Upper lobe of right lung (tissue), 1 donor: ENCODE measurements around the gene GABRA5. TPM values are rescaled to one million over a fixed set of nuclear protein-coding genes. Genes with fewer than 3 reads are reported as not detected.
A peak's percentile ranks its signal among the peaks of the same experiment; 100 is the strongest.
"Not testable (repeated sequence)": the region's sequence is repeated elsewhere in the genome, so short reads cannot be mapped to it uniquely, and the experiment has no call there.

Source experiments
- ATAC-seq: fragments of 200-7000 bp; cut with Tn5 transposase; one replicate; pipeline ENCODE4 v1.9.1; 2020; ENCODE audit warnings: mild to moderate bottlenecking, moderate library complexity
- DNase-seq: peaks from one replicate; pipeline ENCODE4 v3.0.0-alpha.2; 2020
- H3K27ac ChIP-seq: fragments of 200-600 bp; one replicate; pipeline ENCODE4 v1.8.0; 2022
- H3K27me3 ChIP-seq: fragments of 200-600 bp; one replicate; pipeline ENCODE4 v1.8.0; 2022; ENCODE audit warnings: mild to moderate bottlenecking
- H3K36me3 ChIP-seq: fragments of 200-600 bp; one replicate; pipeline ENCODE4 v1.8.0; 2022
- H3K4me1 ChIP-seq: fragments of 200-600 bp; one replicate; pipeline ENCODE4 v1.8.0; 2022
- H3K4me3 ChIP-seq: fragments of 200-600 bp; one replicate; pipeline ENCODE4 v1.8.0; 2022; ENCODE audit warnings: mild to moderate bottlenecking
- H3K9me3 ChIP-seq: fragments of 200-600 bp; one replicate; pipeline ENCODE4 v1.8.0; 2022
- CTCF ChIP-seq: fragments of 200-600 bp; IDR thresholded peaks from one replicate; pipeline ENCODE4 v1.8.0; 2022; ENCODE audit warnings: antibody characterized with exemption
- intact Hi-C: fragments of 100-400 bp; cut with DNase I; formaldehyde crosslinking; loops from one replicate; pipeline ENCODE4 v1.11.0; 2022
- long read RNA-seq: library from polyadenylated mRNA; unstranded; transcript quantifications from one replicate; pipeline ENCODE4 v2.0.0, GENCODE V29; 2021
- total RNA-seq: library from RNA; stranded (reverse); fragmentation: NEBNext Ultra II Directional; extraction: Animal tissue kit (Norgen Biotek cat#: 25700); gene quantifications from one replicate; pipeline ENCODE4 v1.2.1, GENCODE V29; 2021
- donor health status: DM: no; HTN: yes; CAD: no; lungs with severe emphysema.

GABRA5 gene
- total RNA-seq: not detected
- long read RNA-seq: 0 reads

- H3K4me1 ChIP-seq: no peaks in the 10 kb centered on the region
- no peak for TF ChIP-seq CTCF
- H3K27me3 ChIP-seq: peaks cover 55% of the 10 kb centered on the region
- intact Hi-C loops: no loop called here
- H3K4me3 ChIP-seq: no peak within 1 kb of the TSS
- H3K9me3 ChIP-seq: no peaks in the 10 kb centered on the region
- no peak for ATAC-seq
- H3K27ac ChIP-seq: no peak within 1 kb of the TSS
- no peak for DNase-seq
- H3K36me3 ChIP-seq: no peaks in the 10 kb centered on the region
Measured at GRCh38 chr15:26866298-26867199, at the start of gene GABRA5. Gene GABRA5 (plus strand): TSS chr15:26867062. CDS start chr15:26869249, 2,187 bp downstream.

GRCh38 chr15:26831191-26831590 is 35.7 kb upstream of the GABRA5 start:
- intact Hi-C loops, H3K27ac ChIP-seq, DNase-seq, H3K4me1 ChIP-seq, H3K4me3 ChIP-seq, ATAC-seq, H3K36me3 ChIP-seq, H3K9me3 ChIP-seq, H3K27me3 ChIP-seq: not testable (repeated sequence)

DNA sequence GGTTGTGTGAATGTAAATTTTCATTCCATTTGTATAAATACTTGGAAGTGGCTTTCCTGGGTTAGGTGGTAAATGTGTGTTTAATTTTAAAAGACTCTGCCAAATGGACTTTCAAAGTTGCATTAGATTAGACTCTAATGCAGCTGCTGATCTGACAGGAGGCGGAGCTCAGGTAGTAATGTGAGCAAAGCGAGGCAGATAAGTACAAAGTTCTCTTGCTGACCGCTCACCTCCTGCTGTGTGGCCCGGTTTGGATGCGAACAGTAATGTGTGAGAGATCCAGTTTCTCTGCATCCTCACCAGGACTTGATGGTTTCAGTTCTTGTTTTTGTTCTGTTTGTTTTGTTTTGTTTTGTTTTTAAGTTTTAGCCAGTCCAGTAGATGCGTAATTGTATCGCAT is 34.9 kb upstream of the GABRA5 start:
- no peaks in the 10 kb centered on the region for H3K4me1 ChIP-seq
- ATAC-seq: no peak
- no peak overlapping the region for H3K27ac ChIP-seq
- no peaks in the 10 kb centered on the region for H3K36me3 ChIP-seq
- H3K4me3 ChIP-seq: no peak overlapping the region
- no peak for TF ChIP-seq CTCF
- no peaks in the 10 kb centered on the region for H3K9me3 ChIP-seq
- intact Hi-C loops: no loop called here
- DNase-seq: no peak
- H3K27me3 ChIP-seq: no peaks in the 10 kb centered on the region

- peaks cover 12% of the 10 kb centered on the region for H3K27me3 ChIP-seq
- DNase-seq (no peak), ATAC-seq (peak; percentile 53)
- peak; percentile 45 for TF ChIP-seq CTCF
- no peak overlapping the region for H3K27ac ChIP-seq
- intact Hi-C loops: no loop called here
- H3K4me1 ChIP-seq: no peaks in the 10 kb centered on the region
- H3K9me3 ChIP-seq: no peaks in the 10 kb centered on the region
- no peaks in the 10 kb centered on the region for H3K36me3 ChIP-seq
- H3K4me3 ChIP-seq: no peak overlapping the region
Measured at GRCh38 chr15:26838742-26839460, 28.0 kb upstream of the GABRA5 start.

GRCh38 chr15:26841514-26841913 is 25.3 kb upstream of the GABRA5 start:
- DNase-seq (no peak), ATAC-seq (no peak)
- H3K27me3 ChIP-seq: peaks cover 12% of the 10 kb centered on the region
- H3K27ac ChIP-seq: no peak overlapping the region
- intact Hi-C loops: no loop called here
- no peak overlapping the region for H3K4me3 ChIP-seq
- H3K4me1 ChIP-seq: no peaks in the 10 kb centered on the region
- no peaks in the 10 kb centered on the region for H3K36me3 ChIP-seq
- TF ChIP-seq CTCF: no peak
- H3K9me3 ChIP-seq: no peaks in the 10 kb centered on the region

DNA sequence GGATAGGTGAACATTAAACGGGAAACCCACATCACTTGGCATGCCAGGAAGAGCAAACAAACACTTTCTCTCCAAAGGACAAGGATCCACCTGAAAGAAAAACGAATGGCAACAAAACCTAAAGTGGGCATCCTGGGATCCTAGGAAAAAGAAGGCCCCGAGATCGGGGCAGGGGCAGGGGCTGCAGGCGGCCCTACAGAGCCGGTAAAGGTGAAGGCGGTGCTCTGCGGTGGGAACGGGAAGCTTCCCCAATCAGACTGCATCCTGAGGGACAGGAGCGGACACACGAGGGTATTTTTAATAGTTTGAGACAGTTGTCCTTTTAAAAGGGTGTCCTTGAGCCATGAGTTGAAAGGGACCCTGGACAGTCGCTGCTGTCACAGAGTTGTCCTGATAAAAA is 24.9 kb upstream of the GABRA5 start:
- intact Hi-C loops: no loop called here
- DNase-seq (no peak), ATAC-seq (no peak)
- TF ChIP-seq CTCF: no peak
- Histone ChIP-seq H3K36me3 (no peaks in the 10 kb centered on the region), H3K27me3 (peaks cover 12% of the 10 kb centered on the region), H3K4me3 (no peak overlapping the region), H3K4me1 (no peaks in the 10 kb centered on the region), H3K27ac (no peak overlapping the region), H3K9me3 (no peaks in the 10 kb centered on the region)
